Renal cortical epithelial cell (primary cell): ENCODE results near the gene ADAM23. TPM values are rescaled to one million over a fixed set of nuclear protein-coding genes. Genes with fewer than 3 reads are reported as not detected.

Source experiments
- DNase-seq: peaks from one replicate; pipeline ENCODE4 v3.0.0-alpha.2; 2011; ENCODE audit warnings: low read depth
- total RNA-seq: library from RNA; depleted of rRNA; stranded (reverse); fragments of >200 nt; gene quantifications from 2 replicates; pipeline ENCODE4 v1.2.3, GENCODE V29; 2014

Gene ADAM23
- total RNA-seq, 1 donor from 2014 or later: not detected

DNA sequence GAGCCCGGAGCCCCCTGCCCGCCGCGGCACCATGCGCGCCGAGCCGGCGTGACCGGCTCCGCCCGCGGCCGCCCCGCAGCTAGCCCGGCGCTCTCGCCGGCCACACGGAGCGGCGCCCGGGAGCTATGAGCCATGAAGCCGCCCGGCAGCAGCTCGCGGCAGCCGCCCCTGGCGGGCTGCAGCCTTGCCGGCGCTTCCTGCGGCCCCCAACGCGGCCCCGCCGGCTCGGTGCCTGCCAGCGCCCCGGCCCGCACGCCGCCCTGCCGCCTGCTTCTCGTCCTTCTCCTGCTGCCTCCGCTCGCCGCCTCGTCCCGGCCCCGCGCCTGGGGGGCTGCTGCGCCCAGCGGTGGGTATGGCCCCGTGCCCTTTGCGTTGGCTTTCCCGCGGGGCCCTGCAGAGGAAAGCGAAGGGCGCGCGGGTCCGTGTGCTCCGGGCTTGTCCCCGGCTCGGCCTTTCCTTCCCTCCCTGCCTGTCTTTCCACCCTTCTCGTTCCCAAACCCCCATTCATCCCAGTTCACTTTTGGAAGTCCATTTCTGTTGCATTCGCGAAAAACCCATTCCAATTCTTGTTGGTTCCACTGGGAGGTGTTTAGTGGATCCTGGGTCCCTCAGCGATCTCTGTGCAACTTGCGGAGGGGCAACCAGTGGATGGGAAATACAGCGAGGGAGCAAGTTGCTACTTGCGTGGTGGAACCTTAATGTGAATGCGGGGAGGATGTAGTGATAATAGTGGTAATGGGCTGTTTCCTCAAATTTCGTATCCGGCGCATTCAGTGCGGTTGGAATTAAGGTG is 599 bp downstream of the ADAM23 start:
- no peak for DNase-seq

DNA sequence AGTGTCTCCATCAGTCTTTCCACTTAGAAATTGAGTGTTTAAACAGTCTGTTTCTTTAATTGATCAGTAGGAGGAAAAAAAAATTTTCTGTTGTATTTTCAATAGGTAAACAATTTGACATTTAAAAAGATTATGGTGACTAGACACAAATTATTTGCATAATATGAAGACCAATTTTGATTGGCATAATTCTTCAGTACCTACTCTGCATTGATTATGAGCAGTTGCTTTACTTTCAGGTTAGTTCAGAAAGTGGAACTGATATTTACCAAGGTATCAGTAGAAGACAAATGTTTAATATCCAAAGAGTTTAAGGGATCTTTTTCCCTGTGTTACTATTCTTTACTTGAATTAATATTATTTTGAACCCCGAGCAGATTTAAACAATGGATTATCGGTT is 2.6 kb downstream of the ADAM23 start:
- DNase-seq: no peak

GRCh38 chr2:206452242-206452641 is 8.9 kb downstream of the ADAM23 start:
- no peak for DNase-seq

DNA sequence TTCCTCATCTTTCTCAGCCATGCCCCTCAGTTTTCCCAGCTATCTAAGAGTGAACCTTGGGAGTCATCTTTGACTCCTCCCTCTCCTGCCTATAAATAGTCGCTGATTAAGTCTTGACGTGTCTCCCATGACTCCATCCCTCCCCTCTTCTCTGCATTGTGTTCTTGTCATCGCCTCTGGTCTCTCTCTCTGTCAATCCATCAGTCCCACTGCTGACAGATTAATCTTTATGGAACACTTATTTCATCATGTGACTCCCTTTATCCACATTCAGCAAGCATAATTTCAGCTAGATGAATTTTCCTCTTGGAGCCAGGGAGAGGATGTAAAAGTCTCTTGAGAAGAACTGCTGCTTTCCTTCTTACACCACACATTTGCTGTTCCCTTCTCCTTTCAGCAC is 9.4 kb downstream of the ADAM23 start:
- no peak for DNase-seq

- no peak for DNase-seq
Observed at GRCh38 chr2:206456078-206456754, 12.9 kb downstream of the ADAM23 start.

DNA sequence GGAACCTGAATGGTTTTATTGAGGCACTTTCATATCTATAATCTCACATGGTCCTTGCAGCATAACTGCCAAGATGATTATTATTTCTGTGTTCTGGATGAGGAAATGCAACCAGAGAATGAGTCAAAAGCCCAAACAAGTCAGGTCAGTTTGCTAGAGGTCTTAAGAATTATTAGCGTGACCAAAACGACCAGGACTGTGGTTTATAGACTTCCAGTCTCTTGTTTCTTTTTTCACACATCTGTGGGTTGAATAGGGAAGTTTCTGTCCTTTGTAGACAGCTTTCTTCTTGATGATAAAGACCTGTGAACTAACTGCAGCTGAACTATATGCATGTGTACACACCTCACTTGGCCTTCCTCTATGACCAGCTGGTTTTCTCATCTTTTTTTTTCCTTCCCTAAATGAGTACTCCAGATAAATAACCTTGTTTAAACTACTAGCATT is 13.9 kb downstream of the ADAM23 start:
- DNase-seq: peak; percentile 34

DNA sequence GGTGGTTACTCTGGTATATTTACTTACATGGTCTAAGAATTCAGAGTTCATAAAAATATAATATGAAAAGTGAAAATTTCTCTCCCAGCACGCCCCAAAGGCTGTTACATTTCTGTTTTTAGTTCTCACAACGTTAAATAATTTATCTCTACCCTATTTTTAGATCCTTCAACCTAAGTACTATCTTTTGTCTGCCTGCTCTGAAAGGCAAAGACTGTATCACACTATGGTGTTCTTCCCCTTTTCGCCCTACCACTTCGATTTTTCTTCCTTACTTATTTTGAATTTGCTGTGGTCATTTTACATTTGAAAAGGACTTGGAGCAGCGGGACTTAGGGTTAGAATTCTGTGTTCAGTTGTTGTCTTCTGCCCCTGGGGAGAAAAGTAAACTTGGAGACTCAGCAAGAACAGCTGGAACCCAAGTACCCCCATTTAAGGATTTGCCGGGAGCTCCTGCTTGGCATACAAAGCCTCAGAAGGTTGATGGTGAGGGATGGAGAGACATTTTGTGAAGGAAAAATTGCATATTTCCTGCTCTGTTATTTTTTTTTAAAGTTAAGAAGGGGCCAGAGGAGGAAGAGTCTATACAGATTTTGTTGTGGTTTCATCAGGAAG is 19.0 kb downstream of the ADAM23 start:
- no peak for DNase-seq

GRCh38 chr2:206463685-206464084 is 20.4 kb downstream of the ADAM23 start:
- DNase-seq: no peak

- no peak for DNase-seq
Observed at GRCh38 chr2:206464597-206464996, 21.3 kb downstream of the ADAM23 start.

DNA sequence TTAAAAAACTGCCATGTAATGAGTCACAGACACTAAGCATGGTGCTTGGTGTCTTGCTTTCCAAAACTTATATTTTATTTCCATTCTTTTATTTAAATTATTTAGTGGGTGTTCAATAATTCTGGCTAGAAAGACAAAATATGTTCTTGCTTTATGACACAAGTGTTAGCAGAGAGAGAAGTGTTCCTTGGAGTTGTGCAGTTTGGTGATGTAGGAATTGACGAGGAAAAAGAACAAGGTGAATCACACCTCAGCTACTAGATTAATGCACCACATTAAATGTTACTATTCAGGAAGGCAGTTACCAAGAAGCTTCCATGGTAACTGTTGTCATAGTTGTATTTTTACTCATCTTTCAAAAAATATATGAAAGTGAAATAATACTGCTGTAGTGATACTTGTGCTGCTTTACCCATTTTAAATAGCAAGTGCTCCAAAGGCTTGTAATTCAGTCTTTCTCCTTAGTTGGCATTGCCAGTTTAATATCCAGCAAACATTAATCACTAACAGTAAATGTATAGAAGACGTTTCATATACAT is 28.3 kb downstream of the ADAM23 start:
- no peak for DNase-seq

- DNase-seq: no peak
Observed at GRCh38 chr2:206472094-206472493, 28.8 kb downstream of the ADAM23 start.

DNA sequence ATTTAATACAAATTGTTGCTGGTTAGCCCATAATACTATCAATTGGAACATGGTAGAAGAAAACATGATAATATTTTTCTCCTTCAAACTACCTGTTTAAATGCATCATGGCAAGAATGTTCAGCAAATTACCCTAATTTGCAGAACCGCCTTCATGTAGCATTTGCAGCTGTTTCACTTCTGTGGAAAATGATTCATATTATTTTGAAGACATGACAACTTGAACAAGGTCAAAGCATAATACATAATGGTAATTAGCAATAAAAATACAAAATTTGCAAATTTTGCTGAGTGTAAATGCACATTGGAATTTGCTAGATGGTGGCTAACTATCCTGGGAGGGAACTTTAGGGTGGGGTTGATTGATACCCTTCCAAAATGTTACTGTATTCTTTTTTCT is 30.8 kb downstream of the ADAM23 start:
- DNase-seq: no peak

- DNase-seq: no peak
Observed at GRCh38 chr2:206477296-206477695, 34.0 kb downstream of the ADAM23 start.

- DNase-seq: no peak
Observed at GRCh38 chr2:206478340-206478739, 35.0 kb downstream of the ADAM23 start.

- DNase-seq: peak; percentile 7
Observed at GRCh38 chr2:206480161-206480560, 36.8 kb downstream of the ADAM23 start.

DNA sequence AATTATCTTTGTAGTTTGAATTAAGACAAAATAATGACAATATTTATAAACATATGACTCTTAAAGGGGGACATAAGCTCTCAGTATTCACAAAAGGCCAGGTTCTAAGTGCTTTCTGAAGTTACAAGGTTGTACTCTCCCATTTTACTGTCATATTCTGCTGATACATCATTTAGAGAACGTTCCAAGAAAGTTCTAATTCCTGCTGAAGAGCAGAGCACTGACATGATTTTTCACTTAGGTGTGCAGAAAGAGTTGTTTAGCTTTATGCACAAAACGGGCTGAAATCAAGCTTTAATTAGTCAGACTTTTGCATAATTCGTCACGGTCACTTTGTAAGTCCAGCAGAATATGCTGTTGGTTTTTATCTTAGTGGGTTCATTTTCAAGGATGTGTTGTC is 37.3 kb downstream of the ADAM23 start:
- DNase-seq: no peak

DNA sequence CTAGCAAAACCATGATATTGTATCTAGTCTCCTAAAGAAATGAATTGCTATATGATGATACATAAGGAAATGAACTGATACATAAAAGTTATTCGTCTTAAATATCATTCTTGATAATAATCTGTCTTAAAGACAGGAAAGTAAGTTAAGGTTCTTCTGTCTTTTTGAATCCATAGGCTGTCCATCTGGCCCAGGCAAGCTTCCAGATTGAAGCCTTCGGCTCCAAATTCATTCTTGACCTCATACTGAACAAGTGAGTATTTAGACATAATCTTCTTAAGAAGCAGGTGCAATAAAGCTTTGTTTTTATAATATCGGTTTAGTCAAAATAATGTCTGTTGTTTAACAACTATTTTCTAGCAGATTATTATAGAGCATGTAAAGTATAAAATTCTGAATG is 37.7 kb downstream of the ADAM23 start:
- no peak for DNase-seq

GRCh38 chr2:206482123-206482522 is 38.8 kb downstream of the ADAM23 start:
- DNase-seq: no peak

- DNase-seq: no peak
Observed at GRCh38 chr2:206482633-206483032, 39.3 kb downstream of the ADAM23 start.

DNA sequence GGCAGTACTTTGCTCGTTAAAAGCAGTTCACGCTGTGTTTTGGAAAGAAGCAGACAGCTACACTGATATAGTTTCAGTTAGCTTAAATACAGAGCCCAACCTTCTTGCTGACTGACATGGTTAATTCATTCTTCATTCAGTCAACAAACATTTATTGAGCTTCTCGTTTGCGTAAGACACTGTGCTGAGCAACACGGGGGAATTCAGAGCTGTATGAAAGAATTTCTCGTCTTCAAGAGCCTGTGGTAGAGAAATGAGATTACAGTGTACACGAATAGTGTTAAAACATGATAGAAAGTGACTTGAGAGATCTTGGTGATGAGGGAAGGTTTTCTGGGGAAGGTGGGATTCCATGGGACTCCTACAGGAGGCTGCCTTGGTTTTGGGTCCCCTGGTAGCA is 44.7 kb downstream of the ADAM23 start:
- DNase-seq: no peak

DNA sequence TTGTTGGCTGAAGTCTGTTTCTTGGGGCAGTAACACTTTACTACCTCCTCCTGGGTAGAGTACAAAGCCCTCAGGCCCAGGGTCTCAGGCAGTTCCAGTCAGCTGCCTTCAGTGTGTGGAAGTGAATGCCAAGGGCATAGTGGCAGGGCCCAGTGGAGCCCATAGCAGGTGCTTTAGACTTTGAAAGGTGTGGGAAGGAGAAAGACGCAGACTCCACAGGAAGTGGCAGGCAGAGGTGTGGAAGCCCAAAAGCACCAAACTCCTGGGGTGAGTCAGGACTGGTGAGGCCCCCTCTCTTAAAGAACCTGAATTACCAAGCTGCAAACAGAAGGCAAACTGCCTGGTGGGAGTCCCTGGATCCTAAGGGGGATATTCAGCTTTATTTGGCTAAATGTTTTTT is 45.3 kb downstream of the ADAM23 start:
- no peak for DNase-seq

DNA sequence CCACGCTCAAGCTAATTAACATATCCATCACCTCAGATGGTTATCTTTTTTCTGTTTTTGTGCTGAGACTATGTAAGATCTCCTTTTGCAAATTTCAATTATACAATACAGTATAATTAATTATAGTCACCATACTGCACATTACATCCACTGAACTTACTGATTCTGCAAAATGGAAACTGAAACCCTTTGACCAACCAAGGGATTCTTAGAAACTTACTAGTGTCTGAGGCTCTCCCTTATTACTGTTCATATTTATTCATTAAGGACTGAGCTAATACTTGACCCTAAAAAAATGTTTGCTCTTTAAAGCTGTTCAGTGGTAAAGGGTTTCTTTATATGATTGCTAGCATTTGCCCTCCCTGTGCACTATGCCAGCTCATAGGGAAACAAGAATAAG is 50.7 kb downstream of the ADAM23 start:
- no peak for DNase-seq

DNA sequence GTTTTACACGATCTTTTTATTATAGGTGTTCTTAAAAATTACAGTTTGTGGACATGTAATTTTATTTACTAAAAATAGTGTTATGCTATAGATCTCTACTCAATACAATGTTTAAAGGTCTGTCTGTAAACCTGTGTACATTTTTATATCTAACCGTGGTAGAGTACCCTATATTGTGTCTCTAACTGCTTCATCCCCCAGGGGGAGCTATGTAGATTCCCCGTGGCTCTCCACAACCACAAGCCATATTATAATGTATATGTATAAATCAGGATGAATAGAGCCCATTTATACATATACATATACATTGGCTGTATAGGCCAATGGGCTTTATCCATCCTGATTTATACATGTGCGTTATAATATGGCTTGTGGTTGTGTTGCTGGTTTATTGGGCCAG is 59.4 kb downstream of the ADAM23 start:
- no peak for DNase-seq
